ENCODE measurements around the gene NPDC1.
"Not testable (repeated sequence)": the region's sequence is repeated elsewhere in the genome, so short reads cannot be mapped to it uniquely, and the experiment has no call there.

The NPDC1 gene

GRCh38 chr9:137064027-137064879 is 18.3 kb upstream of the NPDC1 start:
- FAIRE-seq = peak; percentile 88
- TF ChIP-seq TAF1 (IDR thresholded peaks at IDR 0.05; ENCODE audit: borderline replicate concordance, low read depth, low read length) (no peak), POLR2AphosphoS5 (IDR thresholded peaks at IDR 0.05; ENCODE audit: low read depth, low read length) (no peak), POLR2A (IDR thresholded peaks at IDR 0.05; ENCODE audit: low read depth, low read length) (no peak)
- DNase-seq (ENCODE audit: insufficient read length) = peak; percentile 71

GRCh38 chr9:137063311-137064026 is 17.5 kb upstream of the NPDC1 start:
- TF ChIP-seq POLR2AphosphoS5 (IDR thresholded peaks at IDR 0.05; ENCODE audit: low read depth, low read length) = no peak
- no peak for TF ChIP-seq POLR2A (IDR thresholded peaks at IDR 0.05; ENCODE audit: low read depth, low read length)
- TF ChIP-seq TAF1 (IDR thresholded peaks at IDR 0.05; ENCODE audit: borderline replicate concordance, low read depth, low read length) = no peak
- DNase-seq (ENCODE audit: insufficient read length) (no peak), FAIRE-seq (no peak)

GRCh38 chr9:137062798-137063197 is 16.8 kb upstream of the NPDC1 start:
- not testable (repeated sequence) for FAIRE-seq; DNase-seq (ENCODE audit: insufficient read length)

- FAIRE-seq = peak; percentile 17
- TF ChIP-seq POLR2A (IDR thresholded peaks at IDR 0.05; ENCODE audit: low read depth, low read length) = no peak
- TF ChIP-seq POLR2AphosphoS5 (IDR thresholded peaks at IDR 0.05; ENCODE audit: low read depth, low read length) = no peak
- no peak for TF ChIP-seq TAF1 (IDR thresholded peaks at IDR 0.05; ENCODE audit: borderline replicate concordance, low read depth, low read length)
These were observed 16.4 kb upstream of the NPDC1 start for GRCh38 chr9:137062384-137062783.

GRCh38 chr9:137058521-137059234 is 12.7 kb upstream of the NPDC1 start:
- TF ChIP-seq TAF1 (IDR thresholded peaks at IDR 0.05; ENCODE audit: borderline replicate concordance, low read depth, low read length) (no peak), POLR2A (IDR thresholded peaks at IDR 0.05; ENCODE audit: low read depth, low read length) (no peak), POLR2AphosphoS5 (IDR thresholded peaks at IDR 0.05; ENCODE audit: low read depth, low read length) (no peak)
- FAIRE-seq (no peak), DNase-seq (ENCODE audit: insufficient read length) (no peak)

More at GRCh38 chr9:137062384-137062783, 16.4 kb upstream of the NPDC1 start:
- no peak for DNase-seq (ENCODE audit: insufficient read length)

- no peak for FAIRE-seq
- no peak for DNase-seq (ENCODE audit: insufficient read length)
- no peak for TF ChIP-seq POLR2A (IDR thresholded peaks at IDR 0.05; ENCODE audit: low read depth, low read length)
These were observed 11.6 kb upstream of the NPDC1 start for GRCh38 chr9:137057545-137057944.

- no peak for DNase-seq (ENCODE audit: insufficient read length)
- FAIRE-seq = no peak
- TF ChIP-seq POLR2AphosphoS5 (IDR thresholded peaks at IDR 0.05; ENCODE audit: low read depth, low read length) (no peak), TAF1 (IDR thresholded peaks at IDR 0.05; ENCODE audit: borderline replicate concordance, low read depth, low read length) (no peak), POLR2A (IDR thresholded peaks at IDR 0.05; ENCODE audit: low read depth, low read length) (no peak)
These were observed 10.9 kb upstream of the NPDC1 start for GRCh38 chr9:137056739-137057415.

GRCh38 chr9:137055385-137056364 is 9.7 kb upstream of the NPDC1 start:
- FAIRE-seq (no peak), DNase-seq (ENCODE audit: insufficient read length) (no peak)
- TF ChIP-seq POLR2A (IDR thresholded peaks at IDR 0.05; ENCODE audit: low read depth, low read length) (no peak), TAF1 (IDR thresholded peaks at IDR 0.05; ENCODE audit: borderline replicate concordance, low read depth, low read length) (no peak), POLR2AphosphoS5 (IDR thresholded peaks at IDR 0.05; ENCODE audit: low read depth, low read length) (no peak)

GRCh38 chr9:137054932-137055384 is 9.0 kb upstream of the NPDC1 start:
- DNase-seq (ENCODE audit: insufficient read length) (no peak), FAIRE-seq (no peak)
- TF ChIP-seq POLR2AphosphoS5 (IDR thresholded peaks at IDR 0.05; ENCODE audit: low read depth, low read length) = no peak
- no peak for TF ChIP-seq POLR2A (IDR thresholded peaks at IDR 0.05; ENCODE audit: low read depth, low read length)
- no peak for TF ChIP-seq TAF1 (IDR thresholded peaks at IDR 0.05; ENCODE audit: borderline replicate concordance, low read depth, low read length)
